Measurements from ENCODE around the gene MAP2K2.

DNA sequence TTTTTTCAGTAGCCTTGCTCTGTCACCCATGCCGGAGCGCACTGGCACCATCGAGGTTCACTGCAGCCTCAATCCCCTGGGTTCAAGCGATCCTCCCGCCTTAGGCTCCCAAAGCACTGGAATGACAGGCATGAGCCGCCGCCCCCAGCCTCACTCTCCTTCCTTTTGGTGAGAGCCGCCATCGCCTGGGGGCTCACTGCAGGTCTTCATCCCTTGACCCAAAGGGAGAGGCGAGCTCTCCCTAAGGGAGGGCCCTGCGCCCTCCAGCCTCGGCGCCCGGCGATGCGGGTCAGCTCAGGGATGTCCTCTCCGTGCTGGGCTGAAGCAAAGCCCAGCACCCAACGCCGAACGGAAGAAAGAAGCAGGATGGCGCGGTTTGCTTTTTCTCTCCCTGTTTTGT is 34.0 kb downstream of the MAP2K2 start:
- TF ChIP-seq EZH2 (IDR thresholded peaks at IDR 0.05; ENCODE audit: borderline replicate concordance, low read length) = no peak
- TF ChIP-seq, protein P1, sequence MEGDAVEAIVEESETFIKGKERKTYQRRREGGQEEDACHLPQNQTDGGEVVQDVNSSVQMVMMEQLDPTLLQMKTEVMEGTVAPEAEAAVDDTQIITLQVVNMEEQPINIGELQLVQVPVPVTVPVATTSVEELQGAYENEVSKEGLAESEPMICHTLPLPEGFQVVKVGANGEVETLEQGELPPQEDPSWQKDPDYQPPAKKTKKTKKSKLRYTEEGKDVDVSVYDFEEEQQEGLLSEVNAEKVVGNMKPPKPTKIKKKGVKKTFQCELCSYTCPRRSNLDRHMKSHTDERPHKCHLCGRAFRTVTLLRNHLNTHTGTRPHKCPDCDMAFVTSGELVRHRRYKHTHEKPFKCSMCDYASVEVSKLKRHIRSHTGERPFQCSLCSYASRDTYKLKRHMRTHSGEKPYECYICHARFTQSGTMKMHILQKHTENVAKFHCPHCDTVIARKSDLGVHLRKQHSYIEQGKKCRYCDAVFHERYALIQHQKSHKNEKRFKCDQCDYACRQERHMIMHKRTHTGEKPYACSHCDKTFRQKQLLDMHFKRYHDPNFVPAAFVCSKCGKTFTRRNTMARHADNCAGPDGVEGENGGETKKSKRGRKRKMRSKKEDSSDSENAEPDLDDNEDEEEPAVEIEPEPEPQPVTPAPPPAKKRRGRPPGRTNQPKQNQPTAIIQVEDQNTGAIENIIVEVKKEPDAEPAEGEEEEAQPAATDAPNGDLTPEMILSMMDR (conservative IDR thresholded peaks at IDR 0.05 in 1 of 2, IDR thresholded peaks at IDR 0.05 in 1 of 2; ENCODE audit: extremely low read depth in 1 of 2, insufficient read depth in 1 of 2, low read depth in 1 of 2, low read length in 2 of 2) = no peak
